Nephron (organoid): ENCODE measurements around the gene SEC24A.
"Not testable (repeated sequence)": the region's sequence is repeated elsewhere in the genome, so short reads cannot be mapped to it uniquely, and the experiment has no call there.

ENCODE experiments used
- H3K27ac Mint-ChIP-seq, 3 experiments: 2 replicates each; pipeline ENCODE4 v1.8.0; 2020; ENCODE audit warnings: mixed read lengths in 3 of 3, mild to moderate bottlenecking in 2 of 3, moderate library complexity in 1 of 3
- H3K27me3 Mint-ChIP-seq: 2 replicates; pipeline ENCODE4 v1.8.0; 2021; ENCODE audit warnings: low read depth, mild to moderate bottlenecking, moderate library complexity, mixed read lengths
- H3K36me3 Mint-ChIP-seq: 2 replicates; pipeline ENCODE4 v1.8.0; 2020; ENCODE audit warnings: low read depth, mixed read lengths
- H3K4me1 Mint-ChIP-seq: 2 replicates; pipeline ENCODE4 v1.8.0; 2020; ENCODE audit warnings: mixed read lengths
- H3K4me3 Mint-ChIP-seq, 3 experiments: 2 replicates each; pipeline ENCODE4 v1.8.0; 2020; ENCODE audit warnings: mild to moderate bottlenecking in 3 of 3, mixed read lengths in 3 of 3, moderate library complexity in 2 of 3
- H3K9me3 Mint-ChIP-seq: 2 replicates; pipeline ENCODE4 v1.8.0; 2020; ENCODE audit warnings: mixed read lengths
- TF ChIP-seq, protein P1 (sequence below), 3 experiments: fragments of 200-600 bp; sonication (generic); IDR thresholded peaks; one replicate each; pipeline ENCODE4 v1.5.0; 2021; ENCODE audit warnings: antibody characterized with exemption in 3 of 3; ENCODE audit not compliant: unreplicated experiment in 3 of 3

The SEC24A gene

DNA sequence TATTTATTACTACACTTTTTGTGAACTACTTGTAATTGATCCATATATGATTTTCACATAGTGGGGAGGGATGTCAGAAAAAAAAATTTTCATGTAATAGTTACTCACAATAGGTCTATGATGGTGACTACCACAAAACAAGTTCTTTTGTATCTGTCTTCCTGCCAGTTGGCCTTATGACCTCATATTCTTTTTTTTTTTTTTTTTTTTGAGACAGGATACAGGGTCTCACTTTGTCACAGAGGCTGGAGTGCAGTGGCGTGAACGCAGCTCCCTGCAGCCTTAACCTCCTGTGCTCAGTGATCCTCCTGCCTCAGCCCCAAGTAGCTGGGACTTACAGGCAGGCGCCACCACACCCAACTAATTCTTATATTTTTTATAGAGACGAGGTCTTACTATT lies 10.9 kb downstream of the SEC24A start:
- no peak overlapping the region for H3K4me3 Mint-ChIP-seq
- TF ChIP-seq, protein P1, sequence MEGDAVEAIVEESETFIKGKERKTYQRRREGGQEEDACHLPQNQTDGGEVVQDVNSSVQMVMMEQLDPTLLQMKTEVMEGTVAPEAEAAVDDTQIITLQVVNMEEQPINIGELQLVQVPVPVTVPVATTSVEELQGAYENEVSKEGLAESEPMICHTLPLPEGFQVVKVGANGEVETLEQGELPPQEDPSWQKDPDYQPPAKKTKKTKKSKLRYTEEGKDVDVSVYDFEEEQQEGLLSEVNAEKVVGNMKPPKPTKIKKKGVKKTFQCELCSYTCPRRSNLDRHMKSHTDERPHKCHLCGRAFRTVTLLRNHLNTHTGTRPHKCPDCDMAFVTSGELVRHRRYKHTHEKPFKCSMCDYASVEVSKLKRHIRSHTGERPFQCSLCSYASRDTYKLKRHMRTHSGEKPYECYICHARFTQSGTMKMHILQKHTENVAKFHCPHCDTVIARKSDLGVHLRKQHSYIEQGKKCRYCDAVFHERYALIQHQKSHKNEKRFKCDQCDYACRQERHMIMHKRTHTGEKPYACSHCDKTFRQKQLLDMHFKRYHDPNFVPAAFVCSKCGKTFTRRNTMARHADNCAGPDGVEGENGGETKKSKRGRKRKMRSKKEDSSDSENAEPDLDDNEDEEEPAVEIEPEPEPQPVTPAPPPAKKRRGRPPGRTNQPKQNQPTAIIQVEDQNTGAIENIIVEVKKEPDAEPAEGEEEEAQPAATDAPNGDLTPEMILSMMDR (IDR thresholded peaks at IDR 0.05; ENCODE audit: unreplicated experiment in 3 of 3), result no peak
- no peaks in the 10 kb centered on the region for H3K27me3 Mint-ChIP-seq
- no peaks in the 10 kb centered on the region for H3K9me3 Mint-ChIP-seq
- H3K27ac Mint-ChIP-seq, result no peak overlapping the region
- no peaks in the 10 kb centered on the region for H3K4me1 Mint-ChIP-seq
- peaks cover 33% of the 10 kb centered on the region for H3K36me3 Mint-ChIP-seq

DNA sequence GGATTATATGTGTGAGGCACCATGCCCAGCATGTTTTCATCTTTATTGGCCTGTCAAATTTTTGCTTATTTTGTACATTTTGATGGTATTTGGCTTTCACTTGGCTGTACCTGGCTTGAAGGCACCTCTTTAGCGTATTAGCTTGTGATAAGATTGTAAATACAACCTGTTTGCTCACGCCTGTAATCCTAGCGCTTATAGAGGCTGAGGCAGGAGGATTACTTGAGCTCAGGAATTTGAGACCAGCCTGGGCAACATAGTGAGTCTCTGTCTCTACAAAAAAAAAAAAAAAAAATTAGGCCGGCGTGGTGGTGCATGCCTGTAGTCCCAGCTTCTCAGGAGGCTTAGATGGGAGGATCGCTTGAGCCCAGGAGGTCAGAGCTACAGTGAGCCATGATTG lies 11.3 kb downstream of the SEC24A start:
- H3K36me3 Mint-ChIP-seq, result peaks cover 33% of the 10 kb centered on the region
- H3K27ac Mint-ChIP-seq, result no peak overlapping the region
- no peak overlapping the region for H3K4me3 Mint-ChIP-seq
- no peaks in the 10 kb centered on the region for H3K27me3 Mint-ChIP-seq
- TF ChIP-seq, protein P1 (IDR thresholded peaks at IDR 0.05; ENCODE audit: unreplicated experiment in 3 of 3), result no peak
- no peaks in the 10 kb centered on the region for H3K9me3 Mint-ChIP-seq
- H3K4me1 Mint-ChIP-seq, result no peaks in the 10 kb centered on the region

DNA sequence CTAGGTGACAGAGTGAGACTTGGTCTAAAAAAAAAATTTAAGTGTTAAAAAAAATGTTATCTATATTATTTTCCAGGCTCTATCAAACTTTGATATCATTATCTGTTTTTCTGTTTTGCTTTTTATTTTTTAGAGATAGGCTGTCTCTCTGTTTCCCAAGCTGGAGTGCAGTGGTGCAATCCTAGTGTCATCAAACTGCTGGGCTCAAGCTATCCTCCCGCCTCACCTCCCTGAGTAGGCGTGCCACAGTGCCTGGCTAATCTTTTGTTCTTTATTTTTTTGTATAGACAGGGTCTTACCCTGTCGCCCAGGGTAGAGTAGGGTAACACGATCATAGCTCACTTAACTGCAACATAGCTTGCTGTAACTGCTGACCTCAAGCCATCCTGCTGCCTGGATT lies 14.4 kb downstream of the SEC24A start:
- Mint-ChIP-seq H3K4me3 (no peak overlapping the region), H3K4me1 (no peaks in the 10 kb centered on the region), H3K27ac (no peak overlapping the region), H3K36me3 (peaks cover 32% of the 10 kb centered on the region), H3K9me3 (no peaks in the 10 kb centered on the region), H3K27me3 (no peaks in the 10 kb centered on the region)
- TF ChIP-seq, protein P1 (IDR thresholded peaks at IDR 0.05; ENCODE audit: unreplicated experiment in 3 of 3), result no peak

DNA sequence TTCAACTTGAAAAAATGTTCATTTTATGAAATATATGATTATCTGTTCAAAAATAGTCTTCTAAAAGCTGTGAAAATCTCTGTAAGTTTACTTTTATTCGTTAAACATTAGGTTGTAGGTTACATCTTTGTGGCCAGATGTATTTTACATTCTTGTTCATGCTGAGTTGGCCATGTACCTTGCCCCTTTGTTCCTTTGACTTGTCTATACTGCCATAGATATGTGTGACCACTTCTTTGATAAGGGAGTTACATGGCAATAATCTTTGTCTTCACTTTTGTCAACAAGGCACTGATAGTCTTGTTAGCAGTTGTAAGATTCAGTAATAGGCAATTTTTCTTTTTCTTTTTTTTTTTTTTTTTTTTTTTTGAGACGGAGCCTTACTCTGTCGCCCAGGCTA lies 15.9 kb downstream of the SEC24A start:
- TF ChIP-seq, protein P1 (IDR thresholded peaks at IDR 0.05; ENCODE audit: unreplicated experiment in 3 of 3), result no peak
- Mint-ChIP-seq H3K27ac (no peak overlapping the region), H3K4me1 (no peaks in the 10 kb centered on the region), H3K9me3 (no peaks in the 10 kb centered on the region), H3K27me3 (no peaks in the 10 kb centered on the region), H3K36me3 (peaks cover 29% of the 10 kb centered on the region), H3K4me3 (no peak overlapping the region)

DNA sequence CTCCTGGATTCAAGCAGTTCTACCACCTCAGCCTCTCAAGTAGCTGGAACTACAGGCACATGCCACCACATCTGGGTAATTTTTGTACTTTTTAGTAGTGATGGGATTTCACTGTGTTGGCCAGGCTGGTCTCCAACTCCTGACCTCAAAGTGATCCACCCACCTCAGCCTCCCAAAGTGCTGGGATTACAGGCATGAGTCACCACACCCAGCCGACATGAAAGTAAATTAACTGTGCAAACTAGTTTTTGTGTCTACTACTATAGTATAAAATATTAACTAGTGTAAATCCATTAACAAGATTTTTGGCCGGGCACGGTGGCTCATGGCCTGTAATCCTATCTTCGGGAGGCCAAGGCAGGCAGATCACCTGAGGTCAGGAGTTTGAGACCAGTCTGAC lies 25.0 kb downstream of the SEC24A start:
- H3K27ac Mint-ChIP-seq, H3K4me3 Mint-ChIP-seq, H3K27me3 Mint-ChIP-seq, H3K9me3 Mint-ChIP-seq, H3K4me1 Mint-ChIP-seq: not testable (repeated sequence)
- peaks cover 28% of the 10 kb centered on the region for H3K36me3 Mint-ChIP-seq

DNA sequence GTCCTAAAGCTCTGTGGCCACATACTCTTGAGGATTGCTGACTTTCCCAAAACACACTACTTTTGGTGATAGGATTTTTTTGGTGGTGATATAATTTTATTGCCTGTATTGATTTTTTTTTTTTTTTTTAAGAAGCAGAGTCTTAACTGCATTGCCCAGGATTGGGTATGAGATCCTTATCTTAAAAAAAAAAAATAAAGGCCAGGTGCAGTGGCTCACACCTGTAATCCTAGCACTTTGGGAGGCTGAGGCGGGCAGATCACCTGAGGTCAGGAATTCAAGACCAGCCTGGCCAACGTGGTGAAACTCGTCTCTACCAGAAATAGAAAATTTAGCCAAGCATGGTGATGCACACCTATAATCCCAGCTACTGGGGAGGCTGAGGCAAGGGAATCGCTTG lies 28.8 kb downstream of the SEC24A start:
- not testable (repeated sequence) for H3K4me3 Mint-ChIP-seq, H3K27me3 Mint-ChIP-seq, H3K9me3 Mint-ChIP-seq, H3K27ac Mint-ChIP-seq, H3K4me1 Mint-ChIP-seq
- H3K36me3 Mint-ChIP-seq, result peaks cover 35% of the 10 kb centered on the region

DNA sequence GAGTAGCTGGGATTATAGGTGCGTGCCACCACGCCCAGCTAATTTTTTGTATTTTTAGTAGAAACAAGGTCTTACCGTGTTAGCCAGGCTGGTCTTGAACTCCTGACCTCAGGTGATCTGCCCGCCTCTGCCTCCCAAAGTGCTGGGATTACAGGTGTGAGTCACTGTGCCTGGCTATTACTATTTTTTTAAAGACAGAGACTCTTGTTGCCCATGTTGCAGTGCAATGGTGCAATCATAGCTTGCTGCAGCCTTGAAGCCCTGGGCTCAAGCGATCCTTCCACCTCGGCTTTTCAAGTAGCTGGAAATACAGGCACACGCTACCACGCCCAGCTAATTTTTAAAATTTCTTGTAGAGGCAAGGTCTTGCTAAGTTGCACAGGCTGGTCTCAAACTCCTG lies 41.6 kb downstream of the SEC24A start:
- H3K36me3 Mint-ChIP-seq, result peaks cover 72% of the 10 kb centered on the region
- H3K27ac Mint-ChIP-seq, H3K4me3 Mint-ChIP-seq, H3K9me3 Mint-ChIP-seq, H3K4me1 Mint-ChIP-seq, H3K27me3 Mint-ChIP-seq: not testable (repeated sequence)

DNA sequence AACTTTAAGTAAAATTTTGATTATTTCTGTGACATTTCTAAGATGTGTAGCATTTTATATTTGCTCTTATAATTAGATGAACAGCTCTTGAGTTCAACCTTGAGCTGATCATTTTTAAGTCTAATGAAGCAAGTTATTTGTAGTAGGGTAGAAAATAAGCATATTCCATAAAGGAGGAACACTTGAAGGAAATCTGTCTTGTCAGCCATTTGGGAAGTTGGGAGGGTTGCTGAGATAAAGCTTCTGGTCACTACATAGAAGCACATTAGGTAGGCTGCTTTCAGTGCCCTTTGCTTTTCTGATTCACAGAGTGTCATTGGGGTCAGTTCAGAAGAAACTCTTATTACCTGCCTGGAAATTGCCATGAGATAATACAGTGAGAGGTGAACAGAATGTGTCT lies 44.1 kb downstream of the SEC24A start:
- H3K27ac Mint-ChIP-seq, result no peak overlapping the region
- no peaks in the 10 kb centered on the region for H3K9me3 Mint-ChIP-seq

More for the DNA sequence above, 44.1 kb downstream of the SEC24A start:
- TF ChIP-seq, protein P1 (IDR thresholded peaks at IDR 0.05; ENCODE audit: unreplicated experiment in 3 of 3), result no peak
- H3K4me1 Mint-ChIP-seq, result no peaks in the 10 kb centered on the region
- H3K36me3 Mint-ChIP-seq, result peaks cover 63% of the 10 kb centered on the region
- no peaks in the 10 kb centered on the region for H3K27me3 Mint-ChIP-seq
- no peak overlapping the region for H3K4me3 Mint-ChIP-seq
